Measurements from ENCODE around the gene MBD6. TPM values are rescaled to one million over a fixed set of nuclear protein-coding genes. Genes with fewer than 3 reads are reported as not detected.

The MBD6 gene
- total RNA-seq, 1 experiment from 2014 or later = 66.8 TPM

DNA sequence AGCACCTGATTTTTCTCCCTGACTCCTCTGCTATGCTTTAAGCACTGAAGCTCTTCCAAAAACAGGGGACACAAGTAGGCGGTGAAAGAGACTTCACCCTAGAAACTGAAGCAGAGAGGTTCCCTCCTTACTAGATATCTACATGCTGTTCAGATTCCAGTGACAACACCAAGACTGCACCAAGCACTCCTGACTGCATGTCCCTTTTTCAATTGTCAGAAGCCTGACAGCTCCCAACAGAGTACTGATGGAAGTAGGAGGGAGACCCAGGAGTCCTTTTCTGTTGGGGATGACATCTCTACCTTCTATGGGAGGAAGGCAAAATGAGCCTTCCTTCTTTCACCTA, 13.9 kb downstream of the MBD6 start:
- Histone ChIP-seq H3K23me2 (ENCODE audit: insufficient read length, low read depth, low read length, poor library complexity, severe bottlenecking) (no peaks in the 10 kb centered on the region), H3K23ac (ENCODE audit: insufficient read length, low read depth, low read length) (no peak overlapping the region), H3K18ac (ENCODE audit: insufficient read length, low read depth, low read length) (no peak overlapping the region), H3K4ac (ENCODE audit: low read depth, low read length) (no peak overlapping the region), H3K56ac (ENCODE audit: insufficient read length, low read depth, low read length) (no peak overlapping the region), H3K27ac (ENCODE audit: insufficient read length, low read depth, low read length) (no peak overlapping the region), H3K14ac (ENCODE audit: insufficient read depth, low read length) (no peak overlapping the region), H4K8ac (replicated peaks; ENCODE audit: insufficient read length, low read depth, low read length) (no peak overlapping the region), H2BK15ac (ENCODE audit: low read depth, low read length) (no peak overlapping the region), H2BK5ac (ENCODE audit: insufficient read length, low read length) (no peak overlapping the region), H3K4me1 (ENCODE audit: insufficient read depth, low read length) (no peaks in the 10 kb centered on the region; the same call in none of the 2 replicates), H4K91ac (ENCODE audit: insufficient read length, low read depth, low read length) (no peak overlapping the region), H3K27me3 (ENCODE audit: insufficient read depth, low read length) (no peaks in the 10 kb centered on the region), H3K9ac (ENCODE audit: extremely low read depth, insufficient read length, low read length) (no peak overlapping the region), H3K79me1 (ENCODE audit: insufficient read depth, low read depth, low read length, poor library complexity, severe bottlenecking) (no peaks in the 10 kb centered on the region), H3K9me3 (ENCODE audit: control insufficient read depth, low read depth, low read length) (no peaks in the 10 kb centered on the region), H3T11ph (ENCODE audit: low read length) (no peak overlapping the region), H2BK12ac (ENCODE audit: insufficient read length, low read depth, low read length) (no peak overlapping the region), H3K79me2 (ENCODE audit: insufficient read depth, low read length) (no peaks in the 10 kb centered on the region), H3K4me2 (ENCODE audit: insufficient read depth, insufficient read length, low read length) (no peak overlapping the region), H2AK5ac (ENCODE audit: insufficient read length, low read length) (no peak overlapping the region), H2BK20ac (ENCODE audit: low read depth, low read length, poor library complexity, severe bottlenecking) (no peak overlapping the region), H4K20me1 (ENCODE audit: control insufficient read depth, insufficient read depth, insufficient read length) (no peaks in the 10 kb centered on the region), H2BK120ac (ENCODE audit: low read depth, low read length, poor library complexity, severe bottlenecking) (no peak overlapping the region), H4K5ac (ENCODE audit: insufficient read length, low read depth, low read length) (no peak overlapping the region), H2AFZ (ENCODE audit: low read length) (no peak overlapping the region)
- Mint-ChIP-seq H3K27me3 (ENCODE audit: low read depth) (no peaks in the 10 kb centered on the region), H3K9me3 (no peaks in the 10 kb centered on the region), H3K4me3 (no peak overlapping the region), H3K36me3 (ENCODE audit: insufficient read depth in 1 of 3, low read depth in 3 of 3) (peaks cover 13 to 75% (median 74%) of the 10 kb centered on the region in 3 experiments), H3K27ac (no peak overlapping the region; a peak in 1 of 7 replicates), H3K4me1 (peaks cover 13 to 17% of the 10 kb centered on the region in 2 experiments)
- no CpG with 5 or more reads among the region's 1 CpG for WGBS (ENCODE audit: extremely low coverage, insufficient read length, low lambda C conversion rate)
- no peak for DNase-seq
- no peak for TF ChIP-seq CTCF (conservative IDR thresholded peaks at IDR 0.05)

All from H9 (cell line).